Endothelial cell of umbilical vein (primary cell): ENCODE results near the gene CACNA2D3. TPM values are rescaled to one million over a fixed set of nuclear protein-coding genes. Genes with fewer than 3 reads are reported as not detected.

ENCODE experiments used
- BruUV-seq: library from RNA; stranded (reverse); fragments of 400-500 nt; replicated peaks from 2 replicates; lab custom pipeline; 2021; lab: Mats Ljungman, UMichigan
- CTCF ChIA-PET: fragments of 300-600, 350-600 bp; sonication (Branson Sonifier 250); formaldehyde crosslinking; loops from one replicate; lab custom pipeline; 2021; ENCODE audit warnings: antibody characterized with exemption, inconsistent platforms; lab: Charles Lee
- POLR2A ChIA-PET: fragments of 300-600, 350-600 bp; sonication (Branson Sonifier 250); formaldehyde crosslinking; loops from one replicate; lab custom pipeline; 2021; ENCODE audit warnings: antibody characterized with exemption, inconsistent platforms; lab: Charles Lee
- DNase-seq: peaks from one replicate; pipeline ENCODE4 v3.0.0-alpha.2; 2011; ENCODE audit warnings: low read depth, low spot score
- FAIRE-seq: peaks from 2 replicates; lab custom pipeline; 2011; peaks lifted over from hg19 to GRCh38; lab: Jason Lieb, UNC
- H2AFZ ChIP-seq: 2 replicates; pipeline ENCODE4 v1.6.0; 2012; ENCODE audit warnings: low read depth, low read length, control low read depth, inconsistent platforms
- H3K27ac ChIP-seq: 2 replicates; pipeline ENCODE4 v1.5.1; 2011; ENCODE audit warnings: low read depth, mild to moderate bottlenecking, control low read depth, low read length, moderate library complexity; ENCODE audit not compliant: insufficient read depth
- H3K27me3 ChIP-seq, 2 experiments: 2 replicates each; pipeline versions ENCODE4 v1.6.0 to v1.6.1; 2011; ENCODE audit warnings: low read length in 2 of 2, mixed read lengths in 1 of 2; ENCODE audit not compliant: control insufficient read depth in 2 of 2, insufficient read depth in 2 of 2
- H3K36me3 ChIP-seq, 2 experiments: 2 replicates in 1 of 2; 3 replicates in 1 of 2; pipeline ENCODE4 v1.5.1; 2011; ENCODE audit warnings: low read length in 2 of 2, mild to moderate bottlenecking in 1 of 2, moderate library complexity in 1 of 2; ENCODE audit not compliant: control insufficient read depth in 2 of 2, insufficient read depth in 2 of 2; ENCODE audit errors: extremely low read depth in 1 of 2
- H3K4me1 ChIP-seq: 3 replicates; pipeline ENCODE4 v1.5.1; 2011; ENCODE audit warnings: mild to moderate bottlenecking, low read length; ENCODE audit not compliant: control insufficient read depth, insufficient read depth; ENCODE audit errors: extremely low read depth
- H3K4me2 ChIP-seq: 2 replicates; pipeline ENCODE4 v1.6.1; 2011; ENCODE audit warnings: low read length, control low read depth, mixed read lengths; ENCODE audit not compliant: insufficient read depth
- H3K4me3 ChIP-seq, 3 experiments: fragments of 200-600 bp in 1 of 3; sonication (generic), shearing (Covaris generic) in 1 of 3; replicated peaks in 1 of 3; 2 replicates each; pipeline ENCODE4 v1.5.1; 2011 to 2016; ENCODE audit warnings: control low read depth in 3 of 3, low read length in 3 of 3, mild to moderate bottlenecking in 2 of 3, inconsistent platforms in 1 of 3, low read depth in 1 of 3, moderate library complexity in 1 of 3; ENCODE audit not compliant: insufficient read depth in 1 of 3
- H3K79me2 ChIP-seq: 2 replicates; pipeline ENCODE4 v1.6.0; 2012; ENCODE audit warnings: low read length, inconsistent platforms; ENCODE audit not compliant: control insufficient read depth, insufficient read depth
- H3K9ac ChIP-seq: replicated peaks from 2 replicates; pipeline ENCODE3; 2011; ENCODE audit warnings: low read length, control low read depth; ENCODE audit not compliant: insufficient read depth; ENCODE audit errors: extremely low read depth
- H3K9me1 ChIP-seq: replicated peaks from 3 replicates; pipeline ENCODE4 v1.6.0; 2011; ENCODE audit warnings: mild to moderate bottlenecking, low read length; ENCODE audit not compliant: control insufficient read depth, insufficient read depth; ENCODE audit errors: extremely low read depth
- H3K9me3 ChIP-seq: replicated peaks from 2 replicates; pipeline ENCODE4 v1.5.1; 2012; ENCODE audit warnings: low read length, inconsistent platforms; ENCODE audit not compliant: control insufficient read depth, insufficient read depth
- H4K20me1 ChIP-seq: replicated peaks from 2 replicates; pipeline ENCODE3; 2011; ENCODE audit warnings: mild to moderate bottlenecking, low read length; ENCODE audit not compliant: control insufficient read depth, insufficient read depth; ENCODE audit errors: extremely low read depth
- CTCF ChIP-seq, 2 donors: IDR thresholded peaks; 1 replicate in 1 of 2; 2 replicates in 1 of 2; pipeline ENCODE4 v1.5.1; 2011; ENCODE audit warnings: low read length in 2 of 2, mild to moderate bottlenecking in 2 of 2, moderate library complexity in 2 of 2, control low read depth in 1 of 2, inconsistent platforms in 1 of 2, low read depth in 1 of 2; ENCODE audit not compliant: insufficient read depth in 1 of 2; ENCODE audit errors: extremely low read depth in 1 of 2
- EZH2 ChIP-seq: IDR thresholded peaks from 2 replicates; pipeline ENCODE4 v1.6.1; 2012; ENCODE audit warnings: borderline replicate concordance, low read depth, mild to moderate bottlenecking, moderate library complexity, low read length, inconsistent platforms; ENCODE audit not compliant: severe bottlenecking
- FOS ChIP-seq: IDR thresholded peaks from 2 replicates; pipeline ENCODE4 v1.6.1; 2011; ENCODE audit warnings: mild to moderate bottlenecking, low read length, moderate library complexity, borderline replicate concordance; ENCODE audit not compliant: insufficient read depth
- GATA2 ChIP-seq: IDR thresholded peaks from 2 replicates; pipeline ENCODE4 v1.7.0; 2011; ENCODE audit warnings: low read depth, mild to moderate bottlenecking, moderate library complexity, mixed read lengths, low read length; ENCODE audit not compliant: insufficient read length, insufficient read depth
- JUN ChIP-seq: IDR thresholded peaks from 2 replicates; pipeline ENCODE4 v1.6.1; 2011; ENCODE audit warnings: borderline replicate concordance, low read depth; ENCODE audit not compliant: insufficient read length, insufficient read depth
- MAX ChIP-seq: IDR thresholded peaks from 2 replicates; pipeline ENCODE4 v1.6.1; 2011; ENCODE audit not compliant: insufficient read depth, insufficient read length
- MYC ChIP-seq: IDR thresholded peaks from one replicate; pipeline ENCODE4 v1.6.1; 2011; ENCODE audit warnings: mild to moderate bottlenecking, low read depth, low read length
- POLR2A ChIP-seq: IDR thresholded peaks from 2 replicates; pipeline ENCODE4 v1.6.1; 2012; ENCODE audit warnings: low read depth, mild to moderate bottlenecking, control low read depth, low read length
- POLR2AphosphoS5 ChIP-seq: IDR thresholded peaks from 2 replicates; pipeline ENCODE4 v1.6.1; 2012; ENCODE audit warnings: low read depth, mild to moderate bottlenecking, control low read depth, low read length, moderate library complexity; ENCODE audit not compliant: insufficient read depth
- dilution Hi-C: fragments of 300-500 bp; cut with MboI; formaldehyde crosslinking; loops from one replicate; pipeline ENCODE4 v1.15.0; 2019; ENCODE audit warnings: low sequenced_read_pairs; ENCODE audit not compliant: extremely low pct_ligation_motif_present
- intact Hi-C: fragments of 100-400 bp; cut with micrococcal nuclease; formaldehyde crosslinking; loops from one replicate; pipeline ENCODE4 v1.10.0; 2022
- polyA plus RNA-seq, 4 experiments: library from polyadenylated mRNA; depleted of rRNA in 3 of 4; stranded (reverse) in 3 of 4; unstranded in 1 of 4; fragments of >200 nt; gene quantifications; 2 replicates each; pipeline versions ENCODE4 v1.2.1 to v1.2.3, GENCODE V29; 2011 to 2012; ENCODE audit warnings: missing spikeins in 1 of 4
- total RNA-seq: library from RNA; stranded (reverse); gene quantifications from 2 replicates; pipeline ENCODE4 v1.2.3, GENCODE V29; 2021

Gene CACNA2D3
- total and polyA plus RNA-seq, 2 donors (not counting 3 experiments of a cell fraction or from before 2014, with no cell fraction given), result not detected

GRCh38 chr3:54157860-54158259 lies 35.5 kb downstream of the CACNA2D3 start:
- CTCF ChIA-PET, result no interaction called here
- no peak for FAIRE-seq

More at GRCh38 chr3:54157860-54158259, 35.5 kb downstream of the CACNA2D3 start:
- no peaks in the 10 kb centered on the region for H3K79me2 ChIP-seq
- intact Hi-C loops (no loop called here), dilution Hi-C loops (no loop called here)
- no peak overlapping the region for H3K9ac ChIP-seq
- no peak overlapping the region for H2AFZ ChIP-seq
- H3K4me3 ChIP-seq, result no peak overlapping the region
- no peak overlapping the region for H3K27ac ChIP-seq
- no peak overlapping the region for H3K4me2 ChIP-seq
- POLR2A ChIA-PET, result no interaction called here
- H3K4me1 ChIP-seq, result no peaks in the 10 kb centered on the region
- no peaks in the 10 kb centered on the region for H3K36me3 ChIP-seq
- BruUV-seq, result no TSS peak
- H3K27me3 ChIP-seq, result no peaks in the 10 kb centered on the region
- peaks cover 3% of the 10 kb centered on the region for H3K9me3 ChIP-seq
- DNase-seq, result no peak
- no peak for TF ChIP-seq MAX
- no peak for TF ChIP-seq POLR2A
- no peak for TF ChIP-seq MYC
- no peak for TF ChIP-seq CTCF (IDR thresholded peaks at IDR 0.05; ENCODE audit: extremely low read depth in 1 of 2, insufficient read depth in 1 of 2, low read depth in 1 of 2, low read length in 2 of 2)
- no peak for TF ChIP-seq FOS
- no peak for TF ChIP-seq EZH2
- TF ChIP-seq JUN, result no peak
- TF ChIP-seq GATA2, result no peak
- TF ChIP-seq POLR2AphosphoS5, result no peak
- H4K20me1 ChIP-seq, result no peaks in the 10 kb centered on the region
- no peaks in the 10 kb centered on the region for H3K9me1 ChIP-seq
